HG03521 (cell line): ENCODE measurements around the gene TEX11.
"Not testable (repeated sequence)": the region's sequence is repeated elsewhere in the genome, so short reads cannot be mapped to it uniquely, and the experiment has no call there.

Experiments used
- ATAC-seq: cut with Tn5 transposase; IDR thresholded peaks from one replicate; pipeline ENCODE4 v1.9.1; 2021; ENCODE audit warnings: mild to moderate bottlenecking, moderate library complexity; ENCODE audit not compliant: unreplicated experiment

The TEX11 gene

DNA sequence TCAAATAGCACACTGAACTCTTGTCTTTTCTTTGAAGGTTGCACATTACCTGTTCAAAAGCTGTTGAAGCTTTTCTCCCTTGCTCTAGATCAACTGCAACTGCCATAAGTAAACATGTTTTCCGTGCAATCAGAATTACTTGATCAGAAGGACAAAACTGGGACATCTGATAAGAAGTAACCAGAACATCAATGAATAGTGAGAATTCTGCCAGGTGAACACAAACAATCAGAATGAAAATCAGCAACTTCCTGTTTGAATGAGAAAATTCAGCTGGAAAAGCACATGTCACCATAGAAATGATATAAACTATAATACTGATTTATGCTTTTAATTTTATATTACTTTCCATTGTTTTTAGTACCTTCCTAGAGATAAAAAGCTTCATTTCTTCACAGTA lies 303.2 kb downstream of the TEX11 start:
- no peak for ATAC-seq

DNA sequence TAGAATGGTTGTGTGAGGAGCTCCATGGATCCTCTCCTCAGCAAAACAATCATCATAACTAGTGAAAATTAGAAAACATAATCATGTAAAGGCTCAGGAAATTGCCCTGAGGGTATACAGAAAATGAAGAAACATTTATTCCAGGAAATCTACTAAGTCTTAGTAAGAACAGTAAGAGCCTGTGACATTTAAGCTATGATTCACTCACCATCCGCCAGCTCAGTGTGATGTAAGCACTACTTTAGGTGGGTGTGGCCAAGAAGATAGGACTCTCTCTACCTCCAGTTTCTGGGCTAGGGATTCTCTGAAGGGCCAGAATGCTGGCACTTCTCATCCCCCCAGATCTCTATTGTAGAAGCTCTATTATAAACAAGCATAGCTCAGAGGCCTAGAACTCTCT lies 316.4 kb downstream of the TEX11 start:
- no peak for ATAC-seq

- not testable (repeated sequence) for ATAC-seq
Observed at GRCh38 chrX:70587158-70587557, 321.4 kb downstream of the TEX11 start.

GRCh38 chrX:70577442-70577841 lies 331.1 kb downstream of the TEX11 start:
- ATAC-seq, result no peak

- not testable (repeated sequence) for ATAC-seq
Observed at GRCh38 chrX:70569922-70570576, 338.5 kb downstream of the TEX11 start.

- ATAC-seq, result no peak
Observed at GRCh38 chrX:70554948-70555347, 353.6 kb downstream of the TEX11 start.

- ATAC-seq, result no peak
Observed at GRCh38 chrX:70554523-70554922, 354.0 kb downstream of the TEX11 start.

- no peak for ATAC-seq
Observed at GRCh38 chrX:70554081-70554480, 354.4 kb downstream of the TEX11 start.

DNA sequence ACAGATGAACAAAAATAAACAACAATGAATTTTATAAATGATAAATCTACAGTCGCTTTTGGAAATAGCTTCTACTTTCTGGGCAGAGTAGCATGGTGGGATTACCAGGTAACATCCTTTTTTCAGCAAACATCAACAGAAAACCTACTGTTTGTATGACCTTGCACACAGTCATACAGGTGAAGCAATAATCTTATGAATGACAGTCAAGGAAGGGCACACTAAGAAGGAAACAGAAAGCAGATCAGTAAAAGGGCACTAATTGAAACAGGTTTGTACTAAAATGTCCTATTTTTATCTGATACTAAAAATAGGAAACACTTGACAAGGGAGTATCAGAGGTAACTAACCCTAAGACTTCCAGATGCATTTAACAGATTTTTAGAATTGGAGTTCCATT lies 355.0 kb downstream of the TEX11 start:
- ATAC-seq, result no peak

DNA sequence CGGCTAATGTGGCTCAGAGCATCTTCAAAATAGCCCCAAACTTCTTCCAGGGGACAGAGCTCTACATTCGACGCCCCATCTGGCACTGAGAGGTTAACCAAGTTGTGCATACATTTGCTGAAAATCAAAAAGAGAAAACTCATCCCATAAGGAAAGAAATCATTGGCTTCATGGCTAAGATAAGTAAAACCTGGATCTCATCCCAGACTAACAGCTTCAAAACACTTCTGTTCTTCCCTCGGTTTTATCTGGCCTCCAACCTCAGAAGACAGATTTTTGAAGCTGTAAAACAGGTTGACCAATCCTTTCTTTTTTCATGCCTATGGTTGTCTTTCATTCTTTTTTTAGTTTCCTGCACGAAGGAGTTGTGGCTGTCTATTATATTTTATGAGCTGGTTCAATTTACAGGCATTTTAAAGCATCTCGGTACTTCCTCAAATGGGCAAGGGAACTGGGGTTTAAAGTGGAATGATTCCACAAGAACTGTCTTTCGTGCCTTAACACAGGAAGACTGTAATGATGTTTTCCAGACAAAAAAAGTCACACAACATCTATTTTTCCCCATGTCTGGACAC lies 356.3 kb downstream of the TEX11 start:
- ATAC-seq, result no peak

DNA sequence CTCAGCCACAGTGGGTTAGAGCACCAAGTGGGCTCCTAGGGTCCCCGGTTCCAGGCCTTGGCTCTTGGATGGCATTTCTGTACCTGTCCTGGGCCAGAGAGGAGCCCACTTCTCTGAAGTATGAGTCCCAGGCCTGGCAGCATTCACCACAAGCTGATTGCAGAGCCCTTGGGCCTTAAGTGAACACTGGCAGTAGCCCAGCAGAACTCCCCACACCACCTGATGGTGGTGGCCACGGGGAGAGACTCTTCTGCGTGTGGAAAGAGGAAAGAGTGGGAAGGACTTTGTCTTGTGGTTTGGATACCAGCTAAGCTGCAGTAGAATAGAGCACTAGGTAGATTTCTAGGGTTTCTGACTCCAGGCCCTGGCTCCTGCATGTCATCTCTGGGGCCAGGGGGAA lies 359.1 kb downstream of the TEX11 start:
- ATAC-seq, result no peak

- no peak for ATAC-seq
Observed at GRCh38 chrX:70535198-70535597, 373.3 kb downstream of the TEX11 start.

DNA sequence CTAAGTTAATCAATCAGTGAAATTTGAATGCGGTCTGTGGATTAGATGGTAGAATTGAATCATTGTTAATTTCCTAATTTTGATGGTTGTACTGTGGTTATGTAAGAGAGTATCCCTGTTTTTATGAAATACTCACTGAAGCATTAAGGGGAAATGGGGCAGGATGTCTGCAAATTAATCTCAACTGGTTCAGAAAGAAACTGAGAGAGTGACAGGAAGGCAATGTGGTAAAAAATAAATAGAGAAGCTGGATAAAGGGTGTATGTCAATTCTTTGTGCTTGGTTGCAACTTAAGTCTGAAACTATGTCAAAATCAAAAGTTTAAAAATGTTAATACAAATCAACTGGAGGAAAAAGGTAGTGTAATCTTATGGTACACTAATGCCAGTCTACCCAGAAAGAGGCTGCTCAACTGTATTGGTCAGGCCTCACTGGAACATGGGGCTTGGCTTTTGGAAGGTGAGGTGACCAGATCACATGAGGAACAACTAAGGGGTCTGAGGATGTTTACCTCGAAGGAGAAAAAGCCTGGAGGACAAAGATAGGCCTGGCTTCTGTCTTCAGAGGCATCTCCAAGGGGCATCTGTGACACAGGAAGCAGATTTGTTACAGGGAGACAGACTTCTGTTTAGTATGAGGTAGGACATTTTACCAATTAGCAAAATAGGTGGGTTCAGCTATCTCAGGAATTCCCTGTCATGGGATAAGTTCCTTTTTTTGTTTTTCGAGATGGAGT lies 380.7 kb downstream of the TEX11 start:
- no peak for ATAC-seq

GRCh38 chrX:70527053-70527452 lies 381.5 kb downstream of the TEX11 start:
- no peak for ATAC-seq

DNA sequence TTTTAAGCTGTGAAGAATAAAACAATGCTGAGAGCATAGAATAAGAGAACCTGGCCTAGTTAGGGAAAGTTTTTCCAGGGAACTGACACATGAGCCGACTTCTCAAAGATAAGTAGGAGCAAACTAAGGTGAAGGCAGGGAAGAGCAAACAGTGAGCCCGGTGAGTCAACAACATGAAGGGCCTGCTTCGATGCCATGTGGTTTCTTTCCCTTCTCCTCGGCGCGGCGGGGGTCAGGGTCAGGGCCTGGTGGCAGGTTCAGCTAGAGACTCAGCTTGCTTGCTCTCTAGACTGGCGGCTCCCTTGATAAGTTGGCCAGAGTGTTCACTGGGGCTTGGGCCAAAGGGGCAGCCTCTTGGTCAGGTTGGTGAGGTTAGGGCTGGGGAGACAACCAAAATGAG lies 382.8 kb downstream of the TEX11 start:
- ATAC-seq, result no peak

- ATAC-seq, result not testable (repeated sequence)
Observed at GRCh38 chrX:70515692-70516091, 392.8 kb downstream of the TEX11 start.

- ATAC-seq, result not testable (repeated sequence)
Observed at GRCh38 chrX:70515270-70515669, 393.2 kb downstream of the TEX11 start.

DNA sequence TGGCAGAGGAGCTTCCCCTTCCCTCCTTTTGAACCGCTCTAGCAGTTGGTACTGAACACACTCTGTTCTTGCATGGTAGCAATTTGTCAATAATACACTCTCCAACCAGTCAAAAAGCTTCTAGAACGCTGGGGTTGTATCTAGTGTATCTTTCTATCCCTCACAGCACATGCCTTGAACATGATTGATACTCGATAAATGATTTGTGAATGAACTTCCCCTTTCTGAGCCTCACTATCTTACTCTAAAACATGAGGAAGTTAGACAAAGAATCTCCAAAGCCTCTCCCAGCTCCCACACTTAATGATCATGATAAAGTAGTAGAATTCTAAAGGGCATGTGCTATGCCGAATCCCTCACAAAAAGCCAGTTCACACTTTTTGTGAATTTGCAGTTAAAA lies 399.4 kb downstream of the TEX11 start:
- ATAC-seq, result no peak

GRCh38 chrX:70508296-70508911 lies 400.1 kb downstream of the TEX11 start:
- ATAC-seq, result no peak

GRCh38 chrX:70505451-70505841 lies 403.1 kb downstream of the TEX11 start:
- ATAC-seq, result no peak

DNA sequence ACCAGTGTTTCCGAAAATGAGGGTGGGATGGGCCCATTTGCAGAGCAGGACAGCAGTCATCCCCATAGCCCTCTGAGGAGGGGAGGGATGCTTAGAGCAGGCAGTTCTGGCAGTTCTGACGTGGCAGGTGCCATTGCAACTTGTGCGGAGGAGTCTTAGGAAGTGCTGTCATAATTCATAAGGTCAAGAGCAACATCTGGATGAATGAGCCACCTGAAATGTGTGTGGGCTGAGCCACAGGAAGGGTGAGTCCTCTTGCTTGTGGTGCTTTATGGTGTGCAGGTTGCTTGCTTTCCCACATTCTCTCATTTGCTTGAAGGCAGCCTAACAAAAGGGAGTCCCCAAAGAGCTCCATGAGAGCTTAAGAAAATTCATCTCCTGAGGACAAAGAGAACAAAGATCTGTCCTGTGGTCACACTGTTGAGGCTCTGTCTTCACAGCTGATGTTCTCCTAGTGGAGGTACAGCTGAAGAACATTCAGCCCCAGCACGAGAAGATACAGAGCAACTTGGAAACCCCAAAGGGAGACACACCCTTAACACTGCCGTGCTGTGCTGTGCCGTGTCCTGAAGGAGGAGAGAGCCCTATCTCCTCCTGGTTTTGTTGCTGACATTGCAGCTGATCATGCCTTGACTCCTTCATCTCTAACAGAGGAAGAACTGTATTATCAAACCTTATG lies 403.6 kb downstream of the TEX11 start:
- ATAC-seq, result no peak
